ENCODE measurements around the gene HLCS.

The HLCS gene

GRCh38 chr21:36887963-36888362 lies 78.5 kb downstream of the HLCS start:
- no peak for DNase-seq (ENCODE audit: extremely low read depth in 1 of 2, low read depth in 1 of 2)

DNA sequence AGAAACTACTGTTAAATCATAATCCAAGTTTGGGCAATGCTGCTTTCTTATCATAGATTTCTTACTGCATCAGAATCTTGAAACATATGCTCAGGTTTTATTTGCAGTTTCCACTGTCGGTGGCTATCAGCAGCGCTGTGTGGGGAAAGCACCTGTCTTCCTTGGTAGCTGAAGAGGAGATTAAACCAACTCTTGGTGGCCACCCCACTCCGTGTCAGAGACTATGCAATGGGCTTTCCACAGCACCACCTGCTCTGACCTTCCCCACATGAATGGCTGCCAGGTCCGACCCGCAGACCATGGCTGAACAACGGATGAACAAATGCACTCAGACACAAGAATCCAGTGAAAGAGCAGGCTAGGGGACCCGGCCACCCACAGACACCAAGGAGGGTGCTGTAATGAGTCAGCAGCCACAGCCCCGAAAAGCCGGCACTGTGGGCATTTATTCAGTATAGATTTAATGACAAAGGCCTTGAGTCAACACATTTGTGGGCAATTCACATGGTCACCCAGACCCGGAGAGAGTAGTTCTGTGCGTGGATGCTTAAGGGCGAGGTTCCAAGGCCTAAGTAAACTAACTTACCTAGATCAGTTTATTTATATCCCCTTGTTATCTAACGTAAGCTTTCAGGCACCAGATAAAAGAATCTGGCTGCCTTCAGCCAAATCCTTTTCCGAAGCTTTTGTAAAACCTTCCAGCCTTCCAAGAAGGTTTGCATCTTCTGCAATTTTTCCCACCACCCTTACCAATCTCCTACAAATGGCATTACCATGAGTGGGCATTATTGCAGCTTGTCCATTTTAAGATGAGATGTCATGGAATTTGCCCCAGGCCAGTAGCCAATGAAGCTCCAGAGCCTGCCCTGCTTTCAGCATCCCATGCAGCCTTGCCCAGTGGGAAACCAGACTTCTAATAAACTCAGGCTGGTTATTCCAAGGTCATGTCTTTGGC lies 82.7 kb downstream of the HLCS start:
- no peak for DNase-seq (ENCODE audit: extremely low read depth in 1 of 2, low read depth in 1 of 2)

- DNase-seq (ENCODE audit: extremely low read depth in 1 of 2, low read depth in 1 of 2): no peak
Measured at GRCh38 chr21:36882776-36883175, 83.7 kb downstream of the HLCS start.

GRCh38 chr21:36881228-36881627 lies 85.2 kb downstream of the HLCS start:
- DNase-seq (ENCODE audit: extremely low read depth in 1 of 2, low read depth in 1 of 2): no peak

- no peak for DNase-seq (ENCODE audit: extremely low read depth in 1 of 2, low read depth in 1 of 2)
Measured at GRCh38 chr21:36879827-36880226, 86.6 kb downstream of the HLCS start.

DNA sequence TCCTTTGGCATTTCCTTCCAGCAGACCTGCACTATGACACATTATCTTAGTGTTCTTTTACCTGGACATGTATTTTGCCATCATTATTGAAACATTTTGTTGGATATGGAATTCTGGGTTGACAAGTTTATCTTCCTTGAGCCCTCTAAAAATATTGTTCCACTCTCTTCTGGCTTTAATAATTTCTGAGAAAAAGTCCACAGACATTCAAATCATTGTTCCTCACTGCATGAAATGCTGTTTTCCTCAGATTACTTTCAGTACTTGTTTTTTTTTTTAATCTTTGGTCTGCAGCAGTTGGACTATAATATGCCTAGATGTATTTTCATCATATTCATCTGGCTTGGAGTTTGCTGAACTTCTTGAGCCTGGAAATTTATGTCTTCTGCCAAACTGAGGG lies 88.7 kb downstream of the HLCS start:
- DNase-seq (ENCODE audit: extremely low read depth in 1 of 2, low read depth in 1 of 2): no peak

DNA sequence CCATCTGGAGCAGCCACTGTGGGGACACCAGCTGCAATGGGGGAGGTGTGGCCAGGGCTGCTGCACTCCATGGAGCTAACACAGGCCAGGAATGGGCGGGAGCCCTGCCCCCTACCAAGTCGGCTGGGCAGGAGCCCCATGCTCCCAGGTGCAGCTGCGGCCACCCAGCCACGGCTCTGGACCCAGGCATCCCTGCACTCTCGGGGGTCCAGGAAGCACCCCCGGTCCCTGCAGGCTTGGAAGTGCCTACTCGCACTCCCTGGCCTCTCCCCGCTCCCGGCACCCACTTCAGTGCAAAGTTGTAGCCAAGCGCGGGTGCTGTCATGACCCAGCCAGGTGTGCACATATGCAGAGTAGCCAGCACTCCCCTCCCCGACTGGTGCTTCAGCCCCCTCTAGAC lies 91.8 kb downstream of the HLCS start:
- DNase-seq (ENCODE audit: extremely low read depth in 1 of 2, low read depth in 1 of 2): no peak

GRCh38 chr21:36873513-36873912 lies 93.0 kb downstream of the HLCS start:
- no peak for DNase-seq (ENCODE audit: extremely low read depth in 1 of 2, low read depth in 1 of 2)

DNA sequence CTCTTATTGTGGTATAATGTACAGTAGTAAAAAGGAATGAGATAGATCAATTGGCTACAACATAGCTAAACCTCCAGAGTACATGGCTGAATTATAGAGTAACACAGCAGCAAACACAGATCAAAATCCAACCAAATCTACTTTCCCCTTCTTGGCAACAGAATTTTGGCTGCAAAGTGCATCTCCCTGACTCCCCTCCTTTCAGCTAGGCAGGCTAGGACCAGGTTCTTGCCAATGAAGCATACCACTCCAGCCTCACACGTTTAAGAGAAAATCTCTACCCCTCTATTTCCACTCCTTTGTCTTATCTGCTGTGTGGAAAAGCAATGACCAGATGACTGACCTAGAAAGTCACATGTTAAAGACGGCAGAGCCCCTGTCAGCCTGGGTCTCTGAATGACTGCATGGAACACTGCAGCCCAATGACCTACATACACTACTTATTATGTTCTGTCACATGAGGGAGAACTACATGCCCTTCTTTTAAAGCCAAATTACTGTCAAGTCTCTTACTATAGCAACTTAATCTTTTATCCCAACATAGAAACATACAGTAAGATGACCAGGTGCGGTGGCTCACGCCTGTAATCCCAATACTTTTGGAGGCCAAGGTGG lies 99.1 kb downstream of the HLCS start:
- DNase-seq (ENCODE audit: extremely low read depth in 1 of 2, low read depth in 1 of 2): no peak

- DNase-seq (ENCODE audit: extremely low read depth in 1 of 2, low read depth in 1 of 2): no peak
Measured at GRCh38 chr21:36866419-36866818, 100.0 kb downstream of the HLCS start.

DNA sequence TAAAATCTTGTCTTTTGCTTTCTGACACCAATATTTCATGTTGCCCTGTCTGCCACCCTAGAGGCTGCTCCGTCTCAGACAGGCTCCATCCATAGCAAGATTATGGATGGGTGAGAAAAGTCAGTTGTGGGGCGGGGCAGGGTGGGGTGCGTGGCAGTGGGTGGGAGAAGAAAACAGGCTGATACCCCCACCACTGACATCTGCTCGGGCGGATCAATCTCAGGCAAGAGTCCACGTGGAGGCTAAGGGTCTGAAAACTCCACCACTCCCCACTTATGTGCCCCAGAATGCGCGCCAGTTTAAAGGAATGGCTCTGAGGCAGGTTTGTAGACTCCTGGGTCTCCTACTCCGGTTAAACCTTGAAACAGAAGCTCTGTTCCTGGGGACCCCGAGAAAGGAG lies 101.5 kb downstream of the HLCS start:
- DNase-seq (ENCODE audit: extremely low read depth in 1 of 2, low read depth in 1 of 2): no peak

- DNase-seq (ENCODE audit: extremely low read depth in 1 of 2, low read depth in 1 of 2): no peak
Measured at GRCh38 chr21:36863260-36863659, 103.2 kb downstream of the HLCS start.

GRCh38 chr21:36861595-36862323 lies 104.7 kb downstream of the HLCS start:
- DNase-seq (ENCODE audit: extremely low read depth in 1 of 2, low read depth in 1 of 2): no peak

GRCh38 chr21:36860736-36861594 lies 105.5 kb downstream of the HLCS start:
- no peak for DNase-seq (ENCODE audit: extremely low read depth in 1 of 2, low read depth in 1 of 2)

DNA sequence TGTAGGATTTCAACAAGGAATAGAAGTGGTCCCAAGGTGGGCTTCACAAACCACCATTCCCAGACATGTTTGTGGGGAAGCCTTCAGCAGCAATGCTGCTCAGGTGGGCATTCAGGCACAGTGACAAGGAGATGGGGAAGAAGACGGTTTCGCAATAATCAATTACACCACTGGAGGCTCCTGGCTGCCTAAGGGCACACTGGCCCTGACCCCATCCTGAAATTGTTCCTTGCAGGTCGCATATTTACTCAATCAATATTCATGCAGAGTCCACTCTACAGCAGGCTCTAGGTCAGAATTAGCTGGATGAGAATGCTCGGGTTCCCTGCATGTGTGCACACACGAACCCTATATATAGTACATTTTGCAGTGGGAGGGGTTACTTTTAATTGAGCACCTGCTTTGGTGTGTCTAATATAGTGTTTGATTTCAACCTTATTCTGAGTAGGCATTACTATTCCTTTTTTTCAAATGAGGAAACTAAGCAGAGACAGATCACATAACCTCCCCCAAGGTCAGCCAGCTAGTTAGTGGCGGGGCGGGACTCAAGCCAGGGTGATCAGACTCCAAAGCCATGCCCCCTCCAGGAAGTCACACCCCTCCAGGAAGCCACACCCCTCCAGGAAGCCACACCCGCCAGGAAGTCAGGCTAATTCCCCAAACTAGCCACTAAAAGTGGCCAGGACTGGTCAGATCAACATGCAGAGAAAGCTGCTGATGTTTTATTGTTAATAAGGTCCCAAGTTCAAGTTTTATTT lies 106.5 kb downstream of the HLCS start:
- DNase-seq (ENCODE audit: extremely low read depth in 1 of 2, low read depth in 1 of 2): no peak

DNA sequence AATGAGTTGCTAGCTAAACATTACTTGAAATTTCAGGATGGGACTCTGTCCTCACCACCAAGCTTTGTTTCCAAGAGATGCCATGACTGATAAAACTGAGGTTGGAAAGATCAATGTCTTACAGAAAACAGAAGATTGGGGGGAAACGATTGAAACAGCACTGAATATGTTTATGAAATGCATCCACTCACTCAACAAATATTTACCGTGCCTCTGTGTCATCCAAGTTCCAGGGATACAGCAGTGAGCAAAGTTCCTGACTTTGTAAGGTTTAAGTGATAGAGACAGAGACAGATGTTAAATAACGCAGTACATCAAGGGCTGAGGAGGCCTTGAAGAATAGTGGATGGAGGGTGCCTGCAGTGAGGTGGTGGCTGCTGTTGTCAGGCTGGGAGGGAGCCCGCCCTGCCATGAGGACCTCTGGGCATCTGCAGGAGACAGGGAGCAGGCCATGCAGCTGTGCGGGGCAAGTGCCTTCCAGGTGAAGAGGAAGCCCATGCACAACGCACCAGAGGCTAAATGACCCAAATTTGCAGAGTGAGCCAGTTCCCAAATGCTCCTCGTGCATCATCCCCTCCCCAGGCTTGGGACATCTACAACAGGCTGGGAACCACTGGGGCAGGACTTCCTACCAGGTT lies 108.0 kb downstream of the HLCS start:
- no peak for DNase-seq (ENCODE audit: extremely low read depth in 1 of 2, low read depth in 1 of 2)

DNA sequence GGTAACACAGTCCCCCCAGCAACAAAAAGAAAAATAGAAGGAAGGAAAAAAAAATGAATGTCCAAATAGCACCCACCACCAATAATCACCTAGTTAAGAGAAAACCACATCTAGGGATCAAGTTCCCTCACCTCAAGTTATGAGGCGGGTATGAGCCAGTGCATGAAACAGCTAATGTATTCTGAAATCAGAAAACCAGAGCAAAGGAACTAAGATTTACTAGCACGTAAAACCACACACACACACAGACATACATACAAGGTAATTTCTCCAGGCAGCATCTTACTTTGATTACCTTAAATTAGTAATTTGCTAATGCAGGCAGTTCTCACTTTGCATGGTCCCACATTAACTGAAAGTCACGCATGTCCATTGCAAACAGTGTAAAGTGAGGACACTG lies 109.8 kb downstream of the HLCS start:
- no peak for DNase-seq (ENCODE audit: extremely low read depth in 1 of 2, low read depth in 1 of 2)

DNA sequence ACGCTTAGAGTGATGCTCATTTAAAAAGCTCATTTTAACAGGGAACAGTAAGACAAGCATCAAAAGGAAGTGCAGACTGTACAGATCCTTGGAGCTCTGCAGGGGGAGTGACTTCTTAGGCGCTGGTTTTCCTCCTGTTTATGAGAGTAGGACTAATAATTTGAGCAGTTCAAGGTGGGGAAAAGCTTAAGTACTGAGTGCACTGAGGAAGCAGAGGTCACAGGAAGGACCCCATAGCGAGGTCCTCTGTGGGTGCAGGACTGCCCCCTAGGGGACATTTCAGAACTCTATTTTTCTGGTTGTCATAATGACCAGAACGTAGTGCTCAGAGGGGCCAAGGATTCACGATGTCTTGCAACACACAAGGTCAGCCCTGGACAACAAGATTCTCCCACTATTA lies 112.1 kb downstream of the HLCS start:
- no peak for DNase-seq (ENCODE audit: extremely low read depth in 1 of 2, low read depth in 1 of 2)

GRCh38 chr21:36852864-36853263 lies 113.6 kb downstream of the HLCS start:
- no peak for DNase-seq (ENCODE audit: extremely low read depth in 1 of 2, low read depth in 1 of 2)

DNA sequence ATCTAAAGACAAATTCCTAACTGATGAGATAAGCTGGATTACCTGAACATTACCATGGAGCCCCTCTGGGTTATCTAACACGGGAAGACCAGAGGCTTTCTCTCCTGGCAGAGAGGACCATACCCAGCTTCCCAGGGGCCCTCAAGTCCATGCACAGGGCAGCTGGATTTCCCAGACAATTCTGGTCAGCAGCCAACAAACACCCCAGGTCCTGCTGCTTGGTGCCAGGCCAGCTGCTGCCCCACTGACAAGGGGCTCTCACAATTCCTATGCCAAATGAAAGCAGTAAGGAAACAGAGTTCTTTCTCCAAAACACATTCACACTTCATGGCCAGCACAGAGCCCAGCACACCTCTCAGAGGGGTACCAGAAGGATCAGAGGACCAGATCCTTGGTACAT lies 114.2 kb downstream of the HLCS start:
- no peak for DNase-seq (ENCODE audit: extremely low read depth in 1 of 2, low read depth in 1 of 2)
